HG03432 (cell line): ENCODE results near the gene METTL25B.

Source experiments
- ATAC-seq: cut with Tn5 transposase; IDR thresholded peaks from one replicate; pipeline ENCODE4 v1.9.1; 2021; ENCODE audit warnings: mild to moderate bottlenecking, moderate library complexity; ENCODE audit not compliant: unreplicated experiment

METTL25B gene

DNA sequence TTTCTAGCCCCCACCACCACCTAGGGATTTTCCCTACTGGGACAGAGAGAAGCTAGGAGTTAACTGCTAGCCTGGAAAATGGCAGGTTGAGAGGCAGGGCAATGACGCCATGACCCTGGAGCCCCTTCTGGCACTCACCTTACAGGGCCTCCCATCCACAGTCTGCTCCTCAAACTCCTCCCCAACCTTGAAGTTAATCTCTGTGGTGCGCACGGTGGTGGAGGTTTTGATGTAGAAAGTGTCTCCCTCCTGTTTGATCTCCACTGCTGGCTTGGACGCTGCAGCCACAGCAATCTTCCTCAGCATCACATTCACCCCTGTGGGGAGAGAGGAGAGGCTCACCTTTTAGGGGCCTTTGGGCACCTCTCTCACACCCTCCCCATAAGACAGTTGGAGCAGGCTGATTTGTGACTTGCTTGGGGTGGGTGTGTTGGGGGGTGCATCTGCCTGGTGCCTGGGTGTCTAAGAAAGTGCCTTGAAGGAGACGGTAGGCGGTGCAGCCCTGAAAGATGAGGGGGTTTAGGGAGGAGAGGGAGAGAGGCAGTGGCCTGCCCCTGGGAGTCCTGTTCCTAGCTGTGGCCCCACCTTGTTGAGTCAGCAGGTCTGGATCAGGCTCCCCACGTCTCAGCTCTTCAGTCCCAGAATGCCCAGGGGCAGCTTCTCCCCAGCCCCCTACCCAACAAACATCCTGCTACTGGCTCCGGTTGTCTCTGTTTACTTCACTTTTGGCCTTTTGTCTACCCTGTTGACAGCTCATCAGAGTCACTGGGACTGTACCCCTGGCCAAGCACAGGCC, 27.3 kb upstream of the METTL25B start:
- no peak for ATAC-seq

DNA sequence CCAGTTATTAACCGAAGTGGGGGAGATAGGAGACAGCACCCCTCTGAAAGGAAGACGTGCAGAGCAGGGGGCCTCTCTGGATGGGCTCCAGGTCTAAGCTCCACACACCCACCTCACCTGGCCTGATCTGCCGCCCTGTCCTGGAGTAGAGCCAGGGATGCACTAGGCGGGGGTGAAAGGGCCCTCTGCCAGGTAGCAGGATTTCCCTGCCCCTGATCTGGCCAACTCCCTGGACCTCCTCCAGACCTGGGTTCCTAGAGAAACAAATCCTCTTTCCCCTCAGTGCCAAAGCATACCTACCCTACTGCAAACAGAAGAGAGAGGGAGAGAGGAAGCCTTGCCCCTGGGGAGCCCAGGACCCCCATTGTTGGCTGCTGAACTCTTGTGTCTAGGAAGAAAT, 24.9 kb upstream of the METTL25B start:
- ATAC-seq, result no peak

DNA sequence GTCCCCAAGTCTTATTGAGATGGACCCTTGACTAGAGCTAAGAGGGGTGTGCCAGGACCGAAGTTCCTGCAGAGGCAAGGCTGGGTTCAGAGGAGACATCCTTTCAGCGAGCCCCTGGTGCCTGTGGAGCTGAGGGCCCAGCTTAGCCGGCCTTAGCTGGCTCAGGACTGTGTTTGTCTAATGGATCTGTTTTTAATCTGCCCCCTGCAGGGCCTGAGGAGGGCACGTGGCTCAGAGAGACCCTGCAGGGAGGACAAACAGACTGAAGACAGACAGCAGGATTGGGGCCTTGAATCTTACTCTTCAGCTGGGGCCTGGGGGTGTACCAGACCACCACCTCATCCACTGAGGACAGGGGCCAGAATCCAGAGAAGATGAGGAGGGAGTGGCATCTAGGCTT, 24.5 kb upstream of the METTL25B start:
- ATAC-seq, result no peak

DNA sequence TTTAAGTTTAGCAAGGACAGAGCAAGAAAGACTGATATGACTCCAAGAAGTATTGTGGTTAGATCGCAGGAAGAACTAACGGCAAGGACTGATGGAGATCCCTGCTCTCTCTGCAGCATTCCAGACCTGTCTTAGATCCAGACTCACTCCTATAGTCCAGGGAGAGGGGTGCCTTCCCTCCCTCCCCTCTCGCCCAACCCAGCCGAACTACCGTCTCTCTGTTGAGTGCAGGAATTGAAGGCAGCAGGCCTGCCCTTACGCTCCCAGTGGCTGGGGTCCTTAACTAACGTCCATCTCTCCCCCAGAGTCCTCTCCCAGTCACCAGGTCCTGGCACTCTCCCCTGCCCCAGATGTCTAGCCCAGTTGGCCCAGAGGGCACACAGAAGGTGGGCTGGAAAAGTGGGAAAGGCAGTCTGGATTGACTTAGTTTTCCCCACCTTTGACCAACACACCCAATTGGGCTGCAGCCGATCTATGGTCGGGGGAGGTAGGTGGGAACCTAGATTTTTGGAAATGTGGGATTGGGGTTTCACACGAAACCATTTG, 24.0 kb upstream of the METTL25B start:
- no peak for ATAC-seq

DNA sequence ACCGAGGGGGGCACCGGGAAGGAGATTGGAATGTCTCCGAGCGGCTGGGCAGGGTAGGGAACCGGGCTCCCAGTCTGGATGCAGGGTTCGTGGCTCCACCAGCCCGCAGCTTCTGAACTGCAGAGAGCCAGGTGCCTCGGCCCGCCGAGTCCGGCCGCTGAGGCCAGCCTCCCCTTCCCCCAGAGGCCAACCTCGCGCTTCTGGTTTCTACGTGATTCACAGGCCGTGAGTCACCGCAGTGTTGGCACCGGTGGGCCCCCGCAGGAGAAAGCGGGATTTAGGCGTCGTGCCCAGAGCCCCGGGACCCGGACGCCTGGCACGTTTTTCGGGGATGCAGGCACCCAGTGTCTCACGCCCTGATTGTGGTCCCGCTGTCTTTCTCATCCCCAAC, 23.3 kb upstream of the METTL25B start:
- ATAC-seq, result no peak

DNA sequence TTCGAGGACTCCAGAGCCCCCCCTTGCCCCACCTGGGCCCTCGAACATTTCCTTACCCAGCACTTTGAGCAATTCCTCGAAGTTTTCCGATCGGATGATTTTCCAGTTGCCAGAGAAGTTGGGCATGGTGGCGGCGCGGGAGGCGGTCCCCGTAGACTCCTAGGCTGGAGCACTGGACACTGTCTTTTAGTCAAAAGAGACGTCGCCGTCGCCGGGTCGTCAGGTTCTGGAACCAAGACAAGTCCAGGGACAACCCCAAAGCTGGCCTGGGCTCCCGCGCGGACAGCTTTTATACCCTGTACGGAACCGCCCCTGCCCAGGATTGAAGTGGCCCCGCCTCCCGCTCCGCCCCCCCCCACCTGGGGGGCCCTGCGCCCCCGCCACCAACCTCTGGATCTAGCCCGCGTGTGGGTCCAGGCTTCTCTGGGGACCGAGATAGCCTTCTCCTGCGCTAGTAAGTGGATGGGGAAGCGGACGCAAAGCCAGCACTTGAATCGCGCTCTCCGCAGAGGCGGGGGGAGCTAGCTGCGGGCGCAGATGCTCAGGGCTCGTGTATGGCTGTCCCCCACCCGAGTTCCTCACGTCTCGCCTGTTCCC, 22.9 kb upstream of the METTL25B start, which contains the start of gene CRABP2:
TSS of gene CRABP2 (minus strand) at position 263 of the 597 bp plus-strand sequence. CDS start at position 126, 137 bp downstream.
- ATAC-seq, result no peak

DNA sequence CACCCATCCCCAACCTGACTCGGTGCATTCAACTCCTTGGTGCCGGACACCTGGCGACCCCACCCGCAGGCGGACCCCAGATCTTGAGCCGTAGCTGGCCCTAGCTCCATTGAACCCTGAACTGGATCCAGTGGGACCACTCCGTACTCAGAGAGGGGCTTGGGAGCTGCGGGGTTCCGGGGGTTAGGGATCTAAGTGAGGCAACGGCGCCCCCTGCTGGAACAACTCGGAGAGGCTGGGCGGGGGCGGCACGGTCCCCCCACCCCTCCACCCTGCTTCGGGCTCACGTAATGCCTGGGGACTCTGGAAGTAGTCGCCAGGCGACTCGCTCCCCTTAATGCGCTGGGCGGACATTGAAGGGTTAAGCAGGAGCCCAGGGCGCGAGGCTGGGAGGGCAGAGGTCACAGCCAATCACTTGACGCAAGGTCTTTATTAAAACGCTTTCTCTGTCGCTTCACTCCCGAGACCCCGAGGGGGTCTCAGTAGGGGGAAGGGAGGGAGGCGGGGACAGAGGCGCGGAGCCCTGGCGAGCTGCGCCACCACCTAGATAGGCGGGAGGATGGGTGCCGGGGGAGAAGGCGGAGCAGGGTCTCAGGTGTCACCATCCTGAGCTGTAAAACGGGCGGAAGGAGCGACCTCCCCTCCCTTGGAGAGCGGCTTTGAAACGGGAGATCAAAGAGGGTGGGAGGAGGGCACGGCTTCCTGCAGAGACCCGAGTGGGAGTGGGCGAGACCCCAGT, 22.2 kb upstream of the METTL25B start:
- no peak for ATAC-seq

DNA sequence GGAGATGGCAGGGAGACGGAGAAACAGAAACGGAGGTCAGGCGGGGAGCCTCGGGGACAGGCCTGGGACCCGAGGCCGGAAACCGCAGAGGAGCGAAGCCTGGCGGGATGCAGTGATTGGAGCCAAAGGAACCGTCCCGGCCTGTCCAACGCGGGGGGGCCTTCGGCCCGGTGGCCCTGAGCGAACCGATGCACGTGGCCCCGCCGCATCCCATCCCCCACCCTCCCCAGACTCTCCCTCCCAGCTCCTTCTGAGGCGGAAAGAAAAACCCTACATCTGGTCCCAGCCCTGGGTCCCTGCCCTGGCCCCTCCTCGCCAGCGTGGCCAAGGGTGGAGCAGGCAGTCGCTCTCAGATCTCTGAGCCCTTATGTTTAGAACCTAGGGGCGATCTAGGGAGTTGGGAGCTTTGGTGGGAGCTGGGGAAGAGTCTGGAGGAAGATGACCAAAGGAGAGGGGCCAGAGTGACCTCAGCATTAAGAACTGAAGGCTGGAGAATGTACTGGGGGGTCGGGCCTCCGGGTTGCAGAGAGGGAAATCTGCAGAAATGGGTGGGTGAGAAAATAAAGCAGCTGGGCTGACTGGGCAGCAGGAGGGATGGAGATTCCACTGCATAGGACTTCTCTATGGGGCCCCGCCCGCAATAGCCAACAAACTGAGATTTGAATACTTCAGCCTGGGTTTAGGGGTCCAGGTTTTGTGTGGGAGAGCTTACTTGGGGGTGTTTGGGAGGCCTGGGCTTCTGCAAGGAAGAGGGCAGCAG, 21.4 kb upstream of the METTL25B start:
- no peak for ATAC-seq

DNA sequence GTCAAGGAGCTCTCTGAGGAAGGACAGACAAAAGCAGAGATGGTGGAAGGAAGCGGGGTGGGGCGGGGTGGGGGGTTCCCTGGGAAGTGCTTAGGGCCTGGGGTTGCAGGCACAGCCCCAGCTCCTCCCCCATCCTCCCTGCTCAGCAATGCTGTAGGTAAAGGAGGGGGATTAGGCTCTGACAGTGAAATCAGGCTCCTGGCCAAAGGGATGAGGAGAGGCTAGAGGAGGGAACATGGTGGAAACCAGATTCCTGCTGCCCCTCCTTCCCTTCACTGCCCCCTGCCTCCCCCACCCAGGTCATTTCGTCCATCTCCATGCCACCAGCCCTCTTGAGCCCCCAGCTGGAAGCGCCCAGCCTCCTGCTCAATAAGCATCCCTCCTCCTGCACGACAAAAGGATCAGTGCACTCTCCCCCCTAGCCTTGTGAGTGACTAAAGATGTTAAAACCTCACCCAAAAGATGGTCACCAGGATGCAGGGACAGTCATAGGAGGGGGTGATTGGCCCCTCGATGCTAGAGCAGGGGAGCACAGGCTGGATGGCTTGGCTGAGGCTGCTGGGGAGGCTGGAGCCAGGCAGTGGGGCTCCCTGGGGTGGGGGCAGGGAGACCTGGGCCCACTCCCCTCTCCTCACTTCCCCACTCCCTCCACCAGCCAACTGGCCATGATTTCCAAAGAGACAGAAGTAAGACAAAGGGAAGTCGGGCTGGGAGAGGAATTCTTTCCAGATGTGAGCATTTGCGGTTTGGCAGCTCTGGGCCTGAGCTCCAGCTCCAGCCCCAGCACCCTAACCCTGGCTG, 20.7 kb upstream of the METTL25B start:
- no peak for ATAC-seq

DNA sequence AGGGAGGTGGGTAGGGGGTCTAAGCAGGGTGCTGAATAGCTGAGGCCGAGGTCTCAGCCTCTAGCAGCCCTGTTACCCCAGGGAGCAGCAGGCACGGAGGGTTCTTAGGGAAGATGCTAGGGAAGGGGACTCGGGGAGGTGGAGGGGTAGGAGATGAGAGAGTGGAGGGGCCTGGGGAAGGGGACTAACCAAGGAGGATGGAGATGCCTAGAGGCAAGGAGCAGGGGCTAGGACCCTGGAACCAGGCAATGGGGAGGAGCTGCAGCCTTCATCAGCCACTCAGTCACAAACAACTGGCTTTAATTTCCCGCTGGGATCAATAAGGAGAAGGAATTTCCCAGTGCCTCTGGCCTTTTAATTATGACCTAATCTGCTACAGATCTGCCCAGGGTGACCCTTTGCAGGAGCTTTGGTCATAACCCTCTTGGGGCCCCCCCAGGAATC, 20.0 kb upstream of the METTL25B start:
- no peak for ATAC-seq

DNA sequence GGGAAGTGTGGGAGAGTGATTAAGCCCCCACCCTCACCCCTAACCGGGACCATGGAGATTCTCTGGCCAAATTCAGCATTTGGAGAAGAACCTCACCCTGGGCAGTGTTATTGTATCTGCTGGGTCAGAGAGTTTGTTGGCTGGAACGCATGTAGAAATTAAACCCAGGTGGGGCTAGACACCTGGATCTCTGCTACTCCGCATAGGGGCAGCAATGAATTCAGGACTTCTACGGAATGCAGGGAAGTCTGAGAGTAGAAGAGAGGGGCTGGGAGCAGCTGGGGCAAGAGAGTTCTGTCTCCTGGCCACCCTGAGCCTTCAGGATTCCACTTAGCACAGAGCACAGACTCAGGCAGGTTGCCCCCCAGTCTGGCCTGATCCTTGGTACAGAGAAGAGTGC, 19.2 kb upstream of the METTL25B start:
- no peak for ATAC-seq

DNA sequence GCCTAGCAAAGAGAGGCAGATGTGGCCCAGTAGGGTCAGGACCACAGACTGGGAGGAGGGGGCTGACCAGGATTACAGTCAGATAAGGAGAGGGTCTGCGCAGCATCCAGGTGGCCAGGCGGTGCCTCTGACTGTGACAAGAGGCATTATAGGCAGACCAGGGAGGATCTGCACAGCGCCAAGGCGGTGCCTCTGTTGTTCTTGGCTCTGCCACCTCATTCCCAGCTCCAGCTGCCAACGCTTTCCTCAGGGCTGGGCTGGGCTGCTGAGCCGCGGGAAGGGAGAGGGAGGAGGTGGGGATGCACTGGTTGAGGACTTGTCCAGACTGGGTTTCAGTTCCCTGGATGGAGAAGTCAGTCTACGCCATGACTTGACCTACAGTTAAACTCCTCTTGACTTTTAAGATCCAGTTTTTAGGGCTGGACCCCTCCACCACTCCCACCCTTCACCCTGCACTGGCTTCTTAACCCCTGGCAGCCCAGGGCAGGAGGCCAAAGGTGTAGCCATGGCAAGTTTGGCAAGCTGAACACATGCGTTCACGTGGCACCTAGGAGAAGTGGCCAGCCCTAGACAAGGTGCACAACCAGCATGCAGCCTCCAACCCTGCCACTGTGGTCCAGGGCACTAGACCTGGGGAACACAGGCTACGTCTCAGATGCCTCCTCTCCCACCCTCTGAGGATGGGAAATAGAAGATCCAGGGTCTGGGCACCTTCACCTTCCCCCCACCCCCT, 18.3 kb upstream of the METTL25B start:
- no peak for ATAC-seq

DNA sequence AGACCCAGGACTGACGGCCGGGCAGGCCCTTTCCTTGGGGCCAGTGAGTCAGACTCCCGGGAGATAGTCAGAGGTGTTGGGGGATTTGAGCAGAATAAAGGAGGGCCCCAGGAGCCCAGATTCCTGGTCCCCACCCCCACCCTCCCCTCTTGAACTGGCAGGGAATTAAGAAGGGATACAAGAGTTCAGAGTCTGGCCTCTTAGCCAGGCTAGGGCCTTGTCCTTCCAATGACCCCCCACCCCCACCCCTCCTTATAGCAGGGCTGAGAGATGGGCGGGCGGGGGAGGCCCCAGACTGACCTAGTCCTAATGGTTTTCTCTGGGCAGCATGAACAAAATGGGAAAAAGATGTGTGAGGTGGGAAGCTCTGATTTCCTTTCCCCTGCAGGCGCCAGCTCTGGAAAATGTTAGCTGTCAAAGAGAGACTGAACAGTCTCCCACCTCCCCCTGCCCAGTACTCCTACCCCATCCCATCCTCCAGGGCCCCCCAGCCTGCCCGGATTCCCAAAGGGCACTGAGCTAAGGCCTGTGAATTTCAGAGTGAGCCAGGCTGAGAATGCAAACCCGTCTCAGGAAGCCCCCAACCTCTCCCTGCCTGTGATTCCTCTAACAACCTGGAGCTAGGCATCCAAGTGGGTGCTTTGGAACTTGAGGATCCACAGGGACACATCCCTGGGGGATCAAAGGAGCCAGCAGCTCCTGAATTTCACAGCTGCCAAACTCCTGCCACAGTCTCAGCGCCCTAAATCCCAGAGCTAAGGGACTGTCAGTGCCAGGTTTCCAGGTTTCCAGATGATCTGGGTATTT, 17.1 kb upstream of the METTL25B start:
- no peak for ATAC-seq

DNA sequence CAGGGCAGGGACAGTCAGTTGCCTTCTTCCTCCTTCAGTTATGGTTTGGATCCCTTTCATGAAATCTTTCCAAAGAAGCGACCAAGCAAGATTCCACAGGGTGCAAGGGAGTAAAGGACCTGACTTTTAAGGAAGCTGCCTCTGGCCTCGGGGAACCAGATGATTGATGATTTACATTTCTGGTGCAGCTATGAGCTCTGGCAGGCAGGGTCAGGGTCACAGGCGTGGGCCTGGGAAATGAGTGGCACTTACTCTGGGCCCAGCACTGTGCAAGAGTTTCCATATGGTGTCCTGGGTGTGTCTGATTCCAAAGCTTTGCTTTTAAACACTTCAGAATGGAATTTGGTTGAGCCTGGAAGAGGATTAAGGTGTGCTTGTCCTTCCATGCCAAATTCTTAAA, 15.6 kb upstream of the METTL25B start:
- no peak for ATAC-seq

DNA sequence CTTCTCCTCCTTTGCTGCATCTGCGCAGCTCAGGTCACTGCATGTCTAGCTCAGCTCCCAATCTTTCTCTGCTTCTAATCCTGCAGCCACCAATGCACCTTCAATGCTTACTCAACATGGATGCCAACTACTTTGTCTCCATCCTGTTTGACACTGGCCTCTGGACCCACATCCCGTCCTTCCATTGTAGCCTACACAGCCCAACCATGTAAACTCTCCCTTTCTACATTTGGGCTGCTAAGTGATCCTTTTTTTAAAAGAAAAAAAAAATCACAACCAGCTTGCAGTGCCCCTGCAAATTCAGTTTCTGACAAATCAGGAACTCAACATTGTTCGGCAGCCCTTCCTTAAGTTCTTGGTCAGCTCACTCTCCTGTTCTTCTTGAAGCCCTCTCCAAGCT, 13.4 kb upstream of the METTL25B start:
- ATAC-seq, result no peak

DNA sequence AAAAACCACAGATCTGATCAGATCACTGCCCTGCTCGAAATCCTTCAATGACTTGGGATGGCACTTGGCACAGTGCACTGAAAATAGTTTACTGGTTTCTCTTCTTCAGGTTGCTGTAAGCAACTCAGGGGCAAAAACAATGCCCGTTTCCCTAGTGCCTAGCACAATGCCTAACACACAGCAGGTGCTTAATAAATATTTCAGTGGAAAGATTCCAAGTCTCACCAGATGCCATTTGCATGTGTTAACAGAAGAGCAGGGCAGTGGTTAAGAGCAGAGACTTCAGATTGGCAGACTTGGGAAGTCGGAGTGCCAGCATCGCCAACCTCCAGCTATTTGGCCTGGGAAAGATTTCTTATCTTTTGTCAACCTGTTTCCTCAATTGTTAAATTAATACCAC, 10.9 kb upstream of the METTL25B start:
- ATAC-seq, result no peak

DNA sequence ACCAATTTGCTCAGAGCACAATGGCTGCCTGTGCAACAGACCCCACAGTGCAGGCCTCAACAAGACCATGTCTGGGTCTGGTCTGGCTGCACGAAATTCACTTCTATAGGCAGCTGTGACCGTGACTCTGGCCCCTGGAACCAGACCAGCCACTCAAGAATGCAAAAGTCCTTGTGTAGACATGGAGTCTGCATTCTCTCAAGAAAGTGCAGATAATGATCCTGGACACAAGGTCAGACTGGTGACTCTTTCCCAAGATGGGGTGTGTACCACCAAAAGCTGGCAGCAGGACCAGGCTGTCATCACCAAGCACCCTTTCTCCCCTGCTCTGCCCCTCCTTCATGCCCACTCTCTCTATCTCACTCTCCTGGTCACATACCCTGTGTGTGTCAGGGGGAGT, 7.1 kb upstream of the METTL25B start:
- no peak for ATAC-seq

DNA sequence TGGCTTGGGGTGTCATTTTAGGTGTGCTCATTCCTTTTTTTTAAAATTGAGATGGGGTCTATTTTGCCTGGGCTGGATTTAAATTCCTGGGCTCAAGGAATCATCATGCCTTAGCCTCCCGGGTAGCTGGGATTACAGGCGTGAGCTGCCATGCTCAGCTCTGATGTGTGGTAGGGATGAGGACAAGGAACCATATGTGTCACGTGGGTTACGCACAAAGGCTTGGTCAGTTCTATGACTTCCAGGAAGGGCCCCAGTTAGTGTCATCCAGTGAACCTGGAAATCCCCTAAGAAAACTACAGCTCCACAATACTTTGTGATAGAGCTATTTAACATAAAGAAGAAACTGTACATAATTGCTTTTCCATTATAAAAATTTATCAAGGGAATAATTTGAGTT, 6.7 kb upstream of the METTL25B start:
- no peak for ATAC-seq
